NCI-H1436 treated with DMSO at 0.1 percent for 48 hours (cell line): ENCODE measurements around the gene GLS.

Source experiments
- DNase-seq: peaks from one replicate; lab custom pipeline; 2025; lab: John Stamatoyannopoulos, UW

GLS gene

GRCh38 chr2:191014653-191015020 lies 134.0 kb downstream of the GLS start:
- no peak for DNase-seq
